Measurements from ENCODE around the gene UTP4.
A peak's percentile ranks its signal among the peaks of the same experiment; 100 is the strongest.
"Not testable (repeated sequence)": the region's sequence is repeated elsewhere in the genome, so short reads cannot be mapped to it uniquely, and the experiment has no call there.

UTP4 gene

DNA sequence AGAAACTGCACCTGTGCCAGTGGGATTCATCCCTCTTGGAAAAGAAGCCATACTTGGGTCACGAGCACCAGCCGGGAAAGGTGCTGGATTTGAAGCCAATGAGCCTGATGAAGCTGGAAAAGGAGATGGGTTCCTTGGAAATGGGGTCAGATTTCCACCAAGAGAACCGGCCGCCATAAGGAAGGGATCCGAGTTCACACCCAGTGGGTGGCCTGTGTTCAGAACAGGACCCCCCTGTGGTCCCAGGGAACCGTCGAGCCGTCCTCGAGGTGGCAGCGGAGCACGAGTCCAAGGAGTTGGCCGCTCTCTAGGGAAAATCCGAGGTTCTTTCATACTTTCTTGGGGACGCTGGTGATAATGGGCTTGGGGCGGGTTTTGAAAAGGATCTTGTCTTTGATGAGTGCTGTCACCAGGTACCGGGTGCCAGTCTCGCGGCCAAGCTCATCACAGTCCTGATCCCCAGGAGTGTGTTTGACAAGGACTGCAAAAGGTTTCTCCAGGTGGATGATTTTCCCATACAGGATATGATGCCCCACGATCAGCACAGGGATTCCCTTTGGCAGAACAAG, 12.3 kb upstream of the UTP4 start:
- no peak overlapping the region for H2AFZ ChIP-seq
- H3K27me3 ChIP-seq (ENCODE audit: control insufficient read depth, insufficient read depth, low read length) = no peaks in the 10 kb centered on the region
- TF ChIP-seq CTCF (IDR thresholded peaks at IDR 0.05) = no peak
- H3K9me3 ChIP-seq (ENCODE audit: control insufficient read depth, low read length) = no peaks in the 10 kb centered on the region
- peaks cover 10% of the 10 kb centered on the region for H3K79me2 ChIP-seq
- H3K36me3 ChIP-seq (ENCODE audit: control insufficient read depth, insufficient read depth, low read length) = no peaks in the 10 kb centered on the region
- H3K4me1 ChIP-seq = peaks cover 11% of the 10 kb centered on the region
- no peak overlapping the region for H3K9ac ChIP-seq
- H3K4me3 ChIP-seq (ENCODE audit: low read depth, low read length) = no peak overlapping the region
- H3K27ac ChIP-seq = no peak overlapping the region
- no peak overlapping the region for H3K4me2 ChIP-seq (ENCODE audit: low read length)

- Histone ChIP-seq H3K4me2 (ENCODE audit: low read length) (no peak overlapping the region), H3K9me3 (ENCODE audit: control insufficient read depth, low read length) (no peaks in the 10 kb centered on the region), H3K79me2 (peaks cover 14% of the 10 kb centered on the region), H3K9ac (no peak overlapping the region), H3K4me1 (no peaks in the 10 kb centered on the region), H2AFZ (no peak overlapping the region), H3K27me3 (ENCODE audit: control insufficient read depth, insufficient read depth, low read length) (no peaks in the 10 kb centered on the region), H3K36me3 (ENCODE audit: control insufficient read depth, insufficient read depth, low read length) (no peaks in the 10 kb centered on the region), H3K27ac (no peak overlapping the region), H3K4me3 (ENCODE audit: low read depth, low read length) (no peak overlapping the region)
- peak; percentile 78 for TF ChIP-seq CTCF (IDR thresholded peaks at IDR 0.05)
Measured at GRCh38 chr16:69123910-69124309, 8.5 kb upstream of the UTP4 start.

- H3K4me3 ChIP-seq (ENCODE audit: low read depth, low read length); H3K4me2 ChIP-seq (ENCODE audit: low read length); H3K27ac ChIP-seq; H2AFZ ChIP-seq; H3K9ac ChIP-seq; H3K27me3 ChIP-seq (ENCODE audit: control insufficient read depth, insufficient read depth, low read length); H3K9me3 ChIP-seq (ENCODE audit: control insufficient read depth, low read length); H3K4me1 ChIP-seq; H3K36me3 ChIP-seq (ENCODE audit: control insufficient read depth, insufficient read depth, low read length): not testable (repeated sequence)
- H3K79me2 ChIP-seq = peaks cover 12% of the 10 kb centered on the region
Measured at GRCh38 chr16:69124406-69124805, 8.0 kb upstream of the UTP4 start.

DNA sequence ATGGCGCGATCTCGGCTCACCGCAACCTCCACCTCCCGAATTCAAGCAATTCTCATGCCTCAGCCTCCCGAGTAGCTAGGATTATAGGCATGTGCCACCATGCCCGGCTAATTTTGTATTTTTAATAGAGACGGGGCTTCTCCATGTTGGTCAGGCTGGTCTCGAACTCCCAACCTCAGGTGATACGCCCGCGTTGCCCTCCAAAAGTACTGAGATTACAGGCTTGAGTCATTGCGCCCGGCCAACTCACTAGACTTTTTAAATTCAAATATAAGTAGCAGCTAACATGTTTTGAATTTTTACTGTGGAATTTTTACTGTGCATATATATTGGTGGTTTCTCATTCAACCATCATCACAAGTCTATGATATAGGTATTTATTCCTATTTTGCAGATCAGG, 7.5 kb upstream of the UTP4 start:
- H3K79me2 ChIP-seq = peaks cover 16% of the 10 kb centered on the region
- not testable (repeated sequence) for H3K4me2 ChIP-seq (ENCODE audit: low read length); H3K36me3 ChIP-seq (ENCODE audit: control insufficient read depth, insufficient read depth, low read length); H3K4me3 ChIP-seq (ENCODE audit: low read depth, low read length); H2AFZ ChIP-seq; H3K9me3 ChIP-seq (ENCODE audit: control insufficient read depth, low read length); H3K4me1 ChIP-seq; H3K27ac ChIP-seq; H3K27me3 ChIP-seq (ENCODE audit: control insufficient read depth, insufficient read depth, low read length); H3K9ac ChIP-seq

- H3K36me3 ChIP-seq (ENCODE audit: control insufficient read depth, insufficient read depth, low read length) = no peaks in the 10 kb centered on the region
- H3K79me2 ChIP-seq = peaks cover 16% of the 10 kb centered on the region
- H3K9ac ChIP-seq = no peak overlapping the region
- H3K4me3 ChIP-seq (ENCODE audit: low read depth, low read length) = no peak overlapping the region
- H3K4me2 ChIP-seq (ENCODE audit: low read length) = no peak overlapping the region
- no peak overlapping the region for H3K27ac ChIP-seq
- TF ChIP-seq CTCF (IDR thresholded peaks at IDR 0.05) = no peak
- H3K4me1 ChIP-seq = peaks cover 3% of the 10 kb centered on the region
- H2AFZ ChIP-seq = no peak overlapping the region
- no peaks in the 10 kb centered on the region for H3K27me3 ChIP-seq (ENCODE audit: control insufficient read depth, insufficient read depth, low read length)
- H3K9me3 ChIP-seq (ENCODE audit: control insufficient read depth, low read length) = no peaks in the 10 kb centered on the region
Measured at GRCh38 chr16:69126221-69126620, 6.2 kb upstream of the UTP4 start.

- not testable (repeated sequence) for H3K4me1 ChIP-seq; H2AFZ ChIP-seq; H3K9me3 ChIP-seq (ENCODE audit: control insufficient read depth, low read length); H3K27ac ChIP-seq; H3K4me3 ChIP-seq (ENCODE audit: low read depth, low read length); H3K36me3 ChIP-seq (ENCODE audit: control insufficient read depth, insufficient read depth, low read length); H3K9ac ChIP-seq; H3K27me3 ChIP-seq (ENCODE audit: control insufficient read depth, insufficient read depth, low read length); H3K4me2 ChIP-seq (ENCODE audit: low read length)
- peaks cover 20% of the 10 kb centered on the region for H3K79me2 ChIP-seq
Measured at GRCh38 chr16:69126801-69127200, 5.6 kb upstream of the UTP4 start.
